Large intestine (tissue), 3 donors: ENCODE results near the gene PLVAP. TPM values are rescaled to one million over a fixed set of nuclear protein-coding genes. Genes with fewer than 3 reads are reported as not detected.

Experiments used
- DNase-seq, 2 donors: peaks; one replicate each; pipeline versions ENCODE4 v3.0.0 to v3.0.0-alpha.2; 2013
- H3K27ac ChIP-seq: one replicate; pipeline ENCODE4 v1.5.1; 2013; ENCODE audit warnings: low read length
- H3K27me3 ChIP-seq: 2 replicates; pipeline ENCODE4 v1.6.1; 2013; ENCODE audit warnings: low read length; ENCODE audit not compliant: control insufficient read depth, insufficient read depth
- H3K36me3 ChIP-seq: 2 replicates; pipeline ENCODE4 v1.6.1; 2013; ENCODE audit warnings: low read length; ENCODE audit not compliant: control insufficient read depth, insufficient read depth
- H3K4me1 ChIP-seq: one replicate; pipeline ENCODE4 v1.6.1; 2013; ENCODE audit warnings: low read length; ENCODE audit not compliant: control insufficient read depth, insufficient read depth
- H3K4me3 ChIP-seq: one replicate; pipeline ENCODE4 v1.5.1; 2013; ENCODE audit warnings: low read length
- H3K9me3 ChIP-seq: one replicate; pipeline ENCODE4 v1.6.1; 2013; ENCODE audit warnings: mild to moderate bottlenecking, low read depth, low read length, moderate library complexity; ENCODE audit not compliant: control insufficient read depth
- WGBS: methylation state at CpG from one replicate; pipeline ENCODE4 v1.1.5; 2013; ENCODE audit warnings: low lambda C conversion rate; ENCODE audit not compliant: insufficient coverage; 5-methylcytosine and 5-hydroxymethylcytosine counted together
- polyA plus RNA-seq: library from polyadenylated mRNA; unstranded; fragments of 120-200 nt; gene quantifications from one replicate; pipeline ENCODE4 v1.2.1, GENCODE V29; 2013

Gene PLVAP
- polyA plus RNA-seq, 1 donor, result 35.6 TPM

DNA sequence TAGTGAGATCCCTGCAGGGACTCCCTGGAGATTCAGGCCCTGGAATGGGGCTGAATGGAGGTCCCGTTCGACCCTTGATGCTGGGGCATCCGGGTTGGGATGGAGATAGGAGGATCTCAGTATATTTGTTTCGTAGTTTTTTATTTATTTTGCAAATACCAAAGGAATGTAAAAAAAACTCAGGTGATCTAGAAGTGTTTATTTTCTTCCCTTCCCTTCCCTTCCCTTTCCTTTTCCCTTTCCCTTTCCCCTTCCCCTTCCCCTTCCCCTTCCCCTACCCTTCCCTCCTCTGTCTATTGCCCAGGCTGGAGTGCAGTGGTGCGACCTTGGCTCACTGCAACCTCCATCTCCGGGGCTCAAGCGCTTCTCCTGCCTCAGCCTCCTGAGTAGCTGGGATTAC is 35.3 kb downstream of the PLVAP start:
- no peak for DNase-seq
- Histone ChIP-seq H3K9me3 (peaks cover 9% of the 10 kb centered on the region), H3K4me1 (peaks cover 12% of the 10 kb centered on the region), H3K4me3 (no peak overlapping the region), H3K36me3 (peaks cover 6% of the 10 kb centered on the region), H3K27me3 (no peaks in the 10 kb centered on the region), H3K27ac (no peak overlapping the region)
- no CpG with 5 or more reads among the region's 7 CpGs for WGBS

DNA sequence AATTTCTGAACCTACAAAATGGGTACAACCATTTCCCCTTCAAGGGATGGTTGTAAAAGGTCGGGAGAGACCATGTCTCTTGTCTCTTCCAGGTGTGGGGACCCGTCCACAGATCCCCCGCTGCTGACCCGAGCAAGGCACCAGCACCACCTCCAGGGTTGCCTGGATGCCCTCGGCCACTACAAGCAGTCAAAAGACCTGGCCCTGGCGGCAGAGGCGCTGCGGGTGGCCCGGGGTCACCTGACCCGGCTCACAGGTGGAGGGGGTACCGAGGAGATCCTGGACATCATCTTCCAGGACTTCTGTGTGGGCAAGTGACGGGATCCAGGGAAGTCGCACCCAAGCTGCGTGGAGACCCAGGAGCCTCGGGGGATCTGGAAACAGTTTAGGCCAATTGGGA is 35.8 kb downstream of the PLVAP start:
- no CpG with 5 or more reads among the region's 15 CpGs for WGBS
- peaks cover 9% of the 10 kb centered on the region for H3K9me3 ChIP-seq
- H3K4me1 ChIP-seq, result peaks cover 12% of the 10 kb centered on the region
- no peak overlapping the region for H3K27ac ChIP-seq
- no peak for DNase-seq
- no peak overlapping the region for H3K4me3 ChIP-seq
- H3K36me3 ChIP-seq, result peaks cover 6% of the 10 kb centered on the region
- no peaks in the 10 kb centered on the region for H3K27me3 ChIP-seq

DNA sequence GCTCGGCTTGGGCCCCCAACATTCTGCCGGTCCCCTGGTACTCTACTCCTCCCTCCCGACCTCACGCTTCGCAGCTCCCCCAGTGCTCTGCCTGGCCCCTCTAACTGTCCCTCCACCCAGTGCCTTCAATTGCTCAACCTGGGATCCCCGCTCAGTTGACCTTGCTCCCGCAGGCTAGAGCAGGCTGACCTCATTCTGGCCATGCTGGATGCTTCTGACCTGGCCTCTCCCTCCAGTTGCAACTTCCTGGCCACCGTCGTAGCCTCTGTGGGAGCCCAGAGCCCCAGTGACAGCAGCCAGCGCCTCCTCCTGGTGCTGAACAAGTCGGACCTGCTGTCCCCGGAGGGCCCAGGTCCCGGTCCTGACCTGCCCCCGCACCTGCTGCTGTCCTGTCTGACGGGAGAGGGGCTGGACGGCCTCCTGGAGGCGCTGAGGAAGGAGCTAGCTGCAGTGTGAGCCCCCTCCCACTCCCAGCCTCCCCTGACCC is 36.2 kb downstream of the PLVAP start:
- no peak for DNase-seq
- Histone ChIP-seq H3K27me3 (no peaks in the 10 kb centered on the region), H3K36me3 (peaks cover 6% of the 10 kb centered on the region), H3K27ac (no peak overlapping the region), H3K4me3 (no peak overlapping the region), H3K9me3 (peaks cover 9% of the 10 kb centered on the region), H3K4me1 (peaks cover 16% of the 10 kb centered on the region)
- WGBS, result no CpG with 5 or more reads among the region's 17 CpGs

DNA sequence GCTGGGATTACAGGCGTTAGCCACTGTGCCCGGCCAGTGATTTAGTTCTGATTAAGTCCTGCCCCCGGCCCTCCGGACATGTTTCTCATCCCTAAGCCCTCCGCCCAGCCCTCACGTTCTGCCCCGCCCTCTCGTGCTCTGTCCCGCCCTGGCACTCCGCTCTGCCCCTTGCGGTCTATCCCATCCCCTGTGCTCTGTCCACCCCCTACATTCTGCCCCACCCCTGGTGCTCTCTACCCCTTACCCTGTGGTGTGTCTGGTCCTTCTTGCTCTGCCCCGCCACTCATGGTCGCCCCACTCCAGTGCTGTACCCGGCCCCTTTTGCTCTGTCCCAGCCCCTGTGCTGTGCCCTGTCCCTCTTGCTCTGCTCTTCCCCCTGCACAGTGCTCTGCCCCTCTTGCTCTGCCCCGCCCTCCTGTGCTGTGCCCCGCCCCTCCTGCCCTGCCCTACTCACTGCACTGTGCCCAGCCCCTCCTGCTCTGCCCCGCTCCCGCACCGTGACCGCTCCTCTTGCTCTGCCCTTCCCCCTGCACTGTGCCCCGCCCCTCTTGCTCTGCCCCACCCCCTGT is 36.8 kb downstream of the PLVAP start:
- no peak overlapping the region for H3K27ac ChIP-seq
- H3K4me1 ChIP-seq, result peaks cover 16% of the 10 kb centered on the region
- peak in 1 of 2 donors; percentile 77 for DNase-seq
- WGBS, result 28% methylated on average over 4 of the region's 21 CpGs
- no peaks in the 10 kb centered on the region for H3K27me3 ChIP-seq
- H3K36me3 ChIP-seq, result peaks cover 6% of the 10 kb centered on the region
- H3K4me3 ChIP-seq, result peak overlapping the region; percentile 6
- H3K9me3 ChIP-seq, result peaks cover 9% of the 10 kb centered on the region

DNA sequence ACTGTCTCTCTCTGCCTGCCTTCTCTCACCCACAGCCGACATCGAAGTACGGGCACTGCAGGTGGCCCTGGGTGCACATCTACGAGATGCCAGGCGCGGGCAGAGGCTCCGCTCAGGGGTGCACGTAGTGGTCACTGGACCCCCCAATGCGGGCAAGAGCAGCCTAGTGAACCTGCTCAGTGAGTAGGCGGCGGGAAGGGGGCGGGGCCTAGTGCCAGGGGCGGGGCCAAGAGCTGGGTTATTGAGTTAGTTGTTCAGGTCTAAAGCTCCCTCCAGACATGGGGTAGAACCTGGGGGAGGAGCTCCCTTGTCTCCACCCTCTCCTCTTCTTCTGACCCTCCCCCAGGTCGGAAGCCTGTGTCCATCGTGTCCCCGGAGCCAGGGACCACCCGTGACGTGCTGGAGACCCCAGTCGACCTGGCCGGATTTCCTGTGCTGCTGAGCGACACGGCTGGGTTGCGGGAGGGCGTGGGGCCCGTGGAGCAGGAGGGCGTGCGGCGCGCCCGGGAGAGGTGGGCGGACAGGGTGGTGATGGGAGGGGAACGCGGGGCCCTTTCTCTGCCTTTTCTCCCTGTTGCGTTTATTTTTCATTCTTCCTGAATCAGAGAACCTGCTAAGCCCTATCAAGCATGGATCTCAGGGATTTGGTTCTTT is 37.9 kb downstream of the PLVAP start:
- Histone ChIP-seq H3K4me1 (peaks cover 20% of the 10 kb centered on the region), H3K4me3 (no peak overlapping the region), H3K36me3 (peaks cover 6% of the 10 kb centered on the region), H3K27me3 (no peaks in the 10 kb centered on the region), H3K9me3 (peaks cover 9% of the 10 kb centered on the region), H3K27ac (no peak overlapping the region)
- WGBS, result no CpG with 5 or more reads among the region's 34 CpGs
- DNase-seq, result no peak

DNA sequence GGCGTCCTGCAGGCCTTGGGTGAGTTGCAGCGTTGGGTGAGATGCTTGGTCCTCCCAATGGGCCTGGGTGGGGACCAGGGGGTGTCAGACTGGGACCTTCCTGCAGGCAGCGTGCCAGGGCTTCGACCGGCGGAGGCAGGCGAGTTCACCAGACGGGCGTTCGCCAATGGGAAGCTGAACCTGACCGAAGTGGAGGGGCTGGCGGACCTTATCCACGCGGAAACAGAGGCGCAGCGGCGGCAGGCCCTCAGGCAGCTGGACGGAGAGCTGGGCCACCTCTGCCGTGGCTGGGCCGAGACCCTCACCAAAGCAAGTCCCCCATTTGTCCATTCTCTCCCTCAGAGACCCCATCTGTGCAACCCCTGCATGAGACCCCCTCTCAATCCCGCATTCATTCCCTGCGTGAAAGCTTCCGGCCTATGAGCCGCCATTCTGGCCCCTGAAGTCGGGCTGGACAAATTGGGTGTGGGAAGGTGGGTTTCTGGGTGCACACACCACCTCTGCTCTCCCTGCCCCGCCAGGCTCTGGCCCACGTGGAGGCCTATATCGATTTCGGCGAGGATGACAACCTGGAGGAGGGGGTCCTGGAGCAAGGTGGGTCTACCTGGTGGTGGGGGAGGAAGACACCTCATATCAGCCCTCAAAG is 38.6 kb downstream of the PLVAP start:
- Histone ChIP-seq H3K4me1 (peaks cover 26% of the 10 kb centered on the region), H3K27me3 (no peaks in the 10 kb centered on the region), H3K9me3 (peaks cover 9% of the 10 kb centered on the region), H3K36me3 (peaks cover 6% of the 10 kb centered on the region), H3K27ac (no peak overlapping the region), H3K4me3 (peak overlapping the region; percentile 82)
- DNase-seq, result no peak
- no CpG with 5 or more reads among the region's 30 CpGs for WGBS

DNA sequence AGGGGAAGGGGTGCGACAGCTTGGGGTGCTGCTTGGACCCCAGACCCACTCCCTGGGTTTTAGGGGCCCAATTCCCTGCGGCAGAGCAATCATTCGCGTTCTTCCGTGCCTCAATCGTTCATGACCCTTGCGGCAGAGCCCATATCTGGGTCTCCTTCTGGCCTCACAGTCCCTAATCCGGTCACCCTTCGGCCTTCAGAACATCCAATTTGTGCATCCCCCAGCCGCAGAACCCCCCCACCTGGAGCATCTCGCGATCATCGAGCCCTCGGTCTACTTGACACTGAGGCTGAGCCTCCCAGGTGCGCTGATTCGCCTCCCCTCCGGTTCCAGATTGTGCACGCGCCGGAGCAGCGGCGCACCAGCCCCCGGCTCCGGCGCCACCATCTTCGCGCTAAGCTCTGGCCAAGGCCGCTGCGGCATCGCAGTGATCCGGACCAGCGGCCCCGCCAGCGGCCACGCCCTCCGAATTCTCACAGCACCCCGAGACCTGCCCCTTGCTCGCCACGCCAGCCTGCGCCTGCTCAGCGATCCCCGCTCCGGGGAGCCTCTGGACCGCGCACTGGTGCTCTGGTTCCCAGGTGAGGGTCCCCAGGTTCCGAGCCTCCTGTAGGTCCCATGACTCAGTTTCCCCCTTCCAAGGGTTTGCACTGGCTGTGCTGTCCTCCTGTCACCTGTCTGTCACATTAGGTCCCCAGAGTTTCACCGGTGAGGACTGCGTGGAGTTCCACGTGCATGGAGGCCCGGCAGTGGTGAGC is 39.3 kb downstream of the PLVAP start:
- peaks cover 26% of the 10 kb centered on the region for H3K4me1 ChIP-seq
- WGBS, result no CpG with 5 or more reads among the region's 50 CpGs
- peak overlapping the region; percentile 98 for H3K27ac ChIP-seq
- peak in 1 of 2 donors; percentile 33 for DNase-seq
- peak overlapping the region; percentile 82 for H3K4me3 ChIP-seq
- H3K36me3 ChIP-seq, result peaks cover 6% of the 10 kb centered on the region
- H3K27me3 ChIP-seq, result no peaks in the 10 kb centered on the region
- peaks cover 14% of the 10 kb centered on the region for H3K9me3 ChIP-seq

DNA sequence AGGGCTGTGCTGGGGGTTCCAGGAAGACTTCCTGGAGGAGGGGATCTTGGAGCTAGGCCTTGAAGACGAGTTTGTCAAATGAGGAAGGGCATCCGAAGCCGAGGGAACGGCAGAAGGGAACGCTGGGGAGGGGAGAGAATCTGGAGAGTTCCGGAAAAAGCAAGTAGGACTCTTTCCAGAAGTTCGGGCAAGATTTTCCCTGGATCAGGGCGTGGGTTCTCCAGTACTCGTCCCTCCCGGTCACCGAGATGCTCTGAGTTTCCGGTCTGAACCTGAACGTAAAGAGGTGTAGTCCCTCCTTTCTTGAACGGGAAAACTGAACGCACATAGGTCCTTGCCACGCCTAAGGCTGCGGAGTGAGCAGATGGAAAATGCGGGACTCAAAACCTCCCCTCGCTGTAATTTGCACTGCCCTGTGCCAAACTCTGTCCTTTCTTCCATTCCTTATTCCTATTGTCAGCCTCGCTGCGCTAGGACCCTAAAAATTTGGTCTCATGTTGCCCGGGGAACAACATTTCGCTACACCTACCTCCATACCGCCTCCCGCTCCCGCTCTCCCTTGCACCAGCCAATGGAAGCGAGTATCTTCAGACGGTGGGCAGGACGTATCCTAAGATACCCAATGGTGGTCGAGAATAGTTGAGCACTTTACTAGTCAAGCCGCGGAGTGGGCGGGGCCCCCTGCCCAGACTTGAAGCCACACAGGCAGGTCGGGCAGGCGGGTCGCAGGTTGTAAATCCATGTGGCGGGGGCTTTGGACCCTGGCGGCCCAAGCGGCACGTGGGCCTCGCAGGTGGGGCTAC is 40.1 kb downstream of the PLVAP start, which contains the start of gene GTPBP3:
GTPBP3 (plus strand) TSS at position 682 of the 803 bp plus-strand sequence; CDS start at position 741, 59 bp downstream.
- peaks cover 26% of the 10 kb centered on the region for H3K4me1 ChIP-seq

DNA sequence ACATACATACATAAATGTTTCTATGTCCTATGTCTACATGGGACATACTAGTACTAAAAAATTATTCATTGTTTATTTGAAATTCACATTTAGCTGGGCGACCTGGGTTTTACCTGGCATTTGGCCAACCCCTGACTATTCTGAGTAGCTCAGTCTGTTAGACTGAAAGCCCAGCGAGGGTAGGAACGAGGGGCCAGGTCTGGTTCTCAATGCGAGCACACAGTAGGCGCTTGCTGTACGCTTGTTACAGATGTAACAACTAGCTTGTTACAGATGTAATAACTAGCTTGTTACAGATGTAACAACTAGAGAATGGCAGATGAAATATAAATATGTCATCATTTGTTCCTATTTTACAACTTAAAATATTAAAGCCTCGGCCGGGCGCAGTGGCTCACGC is 41.6 kb downstream of the PLVAP start:
- H3K4me3 ChIP-seq, result no peak overlapping the region
- H3K36me3 ChIP-seq, result peaks cover 4% of the 10 kb centered on the region
- WGBS, result no CpG with 5 or more reads among the region's 10 CpGs
- DNase-seq, result no peak
- no peak overlapping the region for H3K27ac ChIP-seq
- H3K9me3 ChIP-seq, result peaks cover 17% of the 10 kb centered on the region
- H3K27me3 ChIP-seq, result peaks cover 1% of the 10 kb centered on the region
- peaks cover 23% of the 10 kb centered on the region for H3K4me1 ChIP-seq

More for the DNA sequence above, 40.1 kb downstream of the PLVAP start, which contains the start of gene GTPBP3:
- Histone ChIP-seq H3K9me3 (peaks cover 17% of the 10 kb centered on the region), H3K36me3 (peaks cover 6% of the 10 kb centered on the region), H3K27ac (peak within 1 kb of the TSS; percentile 98), H3K4me3 (peak within 1 kb of the TSS; percentile 82), H3K27me3 (no peaks in the 10 kb centered on the region)
- DNase-seq, result peak; percentile 95 to 98
- WGBS, result no CpG with 5 or more reads among the region's 41 CpGs
